A549 (cell line): ENCODE results near the gene SFXN3. TPM values are rescaled to one million over a fixed set of nuclear protein-coding genes. Genes with fewer than 3 reads are reported as not detected.

Source experiments
- ATAC-seq, 2 experiments: fragments of 200-7000 bp in 1 of 2; fragments of >200 bp in 1 of 2; cut with Nextera tagmentation in 1 of 2; cut with Tn5 transposase in 1 of 2; 3 replicates each; pipeline versions ENCODE4 v1.8.0 to v1.9.1; 2018 to 2020; ENCODE audit warnings: mild to moderate bottlenecking in 1 of 2, moderate library complexity in 1 of 2
- CTCF ChIA-PET: fragments of 300-600 bp; sonication (Branson Sonifier 250); formaldehyde crosslinking; extraction: SDS; loops from one replicate; lab custom pipeline; 2021; ENCODE audit warnings: antibody characterized with exemption, inconsistent platforms; lab: Yijun Ruan, JAX
- POLR2A ChIA-PET: fragments of 350-600 bp; formaldehyde crosslinking; extraction: SDS; loops from one replicate; lab custom pipeline; 2021; ENCODE audit warnings: antibody characterized with exemption, inconsistent platforms; lab: Yijun Ruan, JAX
- DNase-seq, 2 experiments: peaks; one replicate each; pipeline versions ENCODE4 v3.0.0 to v3.0.0-alpha.2; 2011 to 2016; ENCODE audit warnings: low read depth in 1 of 2, low spot score in 1 of 2
- FAIRE-seq: peaks from 2 replicates; lab custom pipeline; 2011; peaks lifted over from hg19 to GRCh38; lab: Jason Lieb, UNC
- H3K27ac ChIP-seq, 2 experiments: fragments of >200 bp; sonication (Bioruptor Twin); formaldehyde crosslinking; 3 replicates each; pipeline ENCODE4 v1.5.1; 2016 to 2017
- H3K4me1 ChIP-seq: fragments of >200 bp; sonication (Bioruptor Twin); formaldehyde crosslinking; 3 replicates; pipeline ENCODE4 v1.6.1; 2016
- H3K4me2 ChIP-seq: fragments of >200 bp; sonication (Bioruptor Twin); formaldehyde crosslinking; 3 replicates; pipeline ENCODE4 v1.6.1; 2016
- H3K4me3 ChIP-seq: fragments of >200 bp; sonication (Bioruptor Twin); formaldehyde crosslinking; 3 replicates; pipeline ENCODE4 v1.5.1; 2016
- H3K9me3 ChIP-seq: fragments of >200 bp; sonication (Bioruptor Twin); formaldehyde crosslinking; 3 replicates; pipeline ENCODE4 v1.6.1; 2016
- BHLHE40 ChIP-seq: IDR thresholded peaks from 2 replicates; pipeline ENCODE4 v1.6.1; 2012; ENCODE audit warnings: low read depth, low read length, inconsistent platforms
- CEBPB ChIP-seq, 2 experiments: fragments of >200 bp in 1 of 2; sonication (Bioruptor Twin) in 1 of 2; formaldehyde crosslinking in 1 of 2; IDR thresholded peaks; 2 replicates each; pipeline ENCODE4 v1.6.1; 2012 to 2016
- CTCF ChIP-seq: fragments of >200 bp; sonication (Bioruptor Twin); formaldehyde crosslinking; IDR thresholded peaks from 3 replicates; pipeline ENCODE4 v1.5.1; 2016
- EHF ChIP-seq: fragments of 250-450 bp; sonication (Bioruptor Pico); IDR thresholded peaks from 2 replicates; pipeline ENCODE4 v1.5.0; 2020; ENCODE audit warnings: mild to moderate bottlenecking
- GATA3 ChIP-seq: IDR thresholded peaks from 2 replicates; pipeline ENCODE4 v1.6.1; 2012; ENCODE audit warnings: borderline replicate concordance
- HDAC2 ChIP-seq: fragments of 200-600 bp; sonication (generic); IDR thresholded peaks from 2 replicates; pipeline ENCODE4 v1.6.1; 2016
- HES2 ChIP-seq: fragments of >200 bp; sonication (Bioruptor Twin); formaldehyde crosslinking; IDR thresholded peaks from 2 replicates; pipeline ENCODE4 v1.6.1; 2016
- HOXA7 ChIP-seq: fragments of 250-450 bp; sonication (Bioruptor Pico); IDR thresholded peaks from 2 replicates; pipeline ENCODE4 v1.5.0; 2020; ENCODE audit warnings: mild to moderate bottlenecking, moderate library complexity
- HOXB5 ChIP-seq: fragments of 250-450 bp; sonication (Bioruptor Pico); IDR thresholded peaks from 2 replicates; pipeline ENCODE4 v1.5.0; 2020; ENCODE audit warnings: mild to moderate bottlenecking, moderate library complexity
- JUNB ChIP-seq: fragments of >200 bp; sonication (Bioruptor Twin); formaldehyde crosslinking; IDR thresholded peaks from 2 replicates; pipeline ENCODE4 v1.6.1; 2016
- KDM5A ChIP-seq: fragments of 200-600 bp; sonication (generic); IDR thresholded peaks from 2 replicates; pipeline ENCODE4 v1.6.1; 2016; ENCODE audit warnings: antibody characterized with exemption, mild to moderate bottlenecking
- MYC ChIP-seq: IDR thresholded peaks from 2 replicates; pipeline ENCODE4 v1.6.1; 2012; ENCODE audit warnings: mild to moderate bottlenecking, inconsistent platforms, low read length, improper control_type of control experiment, borderline replicate concordance
- NR3C1 ChIP-seq: fragments of >200 bp; sonication (Bioruptor Twin); formaldehyde crosslinking; IDR thresholded peaks from 3 replicates; pipeline ENCODE4 v1.6.1; 2017
- PHF8 ChIP-seq: fragments of 200-600 bp; sonication (generic); IDR thresholded peaks from 2 replicates; pipeline ENCODE4 v1.6.1; 2016; ENCODE audit warnings: low read depth, mild to moderate bottlenecking, antibody characterized with exemption, moderate library complexity, borderline replicate concordance
- POLR2A ChIP-seq: IDR thresholded peaks from 2 replicates; pipeline ENCODE4 v1.6.1; 2012; ENCODE audit warnings: mild to moderate bottlenecking, low read length
- RAD21 ChIP-seq, 2 experiments: fragments of >200 bp in 1 of 2; sonication (Bioruptor Twin) in 1 of 2; formaldehyde crosslinking in 1 of 2; IDR thresholded peaks in 1 of 2; conservative IDR thresholded peaks in 1 of 2; 2 replicates in 1 of 2; 3 replicates in 1 of 2; pipeline ENCODE4 v1.6.1; 2012 to 2018; ENCODE audit warnings: inconsistent platforms in 1 of 2
- RARB ChIP-seq: fragments of 250-450 bp; sonication (Bioruptor Pico); IDR thresholded peaks from 2 replicates; pipeline ENCODE4 v1.8.0; 2021; ENCODE audit warnings: mild to moderate bottlenecking, moderate library complexity
- RCOR1 ChIP-seq: fragments of 150-350 bp; IDR thresholded peaks from 2 replicates; pipeline ENCODE4 v1.6.1; 2014; ENCODE audit warnings: antibody characterized with exemption, low read length, low read depth
- RFX5 ChIP-seq: fragments of 450-650 bp; IDR thresholded peaks from 2 replicates; pipeline ENCODE4 v1.7.1; 2014; ENCODE audit warnings: antibody characterized with exemption, mild to moderate bottlenecking, moderate library complexity
- SMC3 ChIP-seq: fragments of >200 bp; sonication (Bioruptor Twin); formaldehyde crosslinking; IDR thresholded peaks from 3 replicates; pipeline ENCODE4 v1.6.1; 2018; ENCODE audit warnings: inconsistent platforms
- SREBF2 ChIP-seq: fragments of 450-650 bp; IDR thresholded peaks from 2 replicates; pipeline ENCODE4 v1.6.1; 2014; ENCODE audit warnings: mild to moderate bottlenecking, moderate library complexity
- ZC3H11A ChIP-seq: fragments of 450-650 bp; IDR thresholded peaks from 2 replicates; pipeline ENCODE4 v1.6.1; 2014; ENCODE audit warnings: antibody characterized with exemption, mild to moderate bottlenecking
- WGBS: methylation state at CpG from one replicate; pipeline ENCODE4 v1.1.6; 2017; ENCODE audit errors: missing lambda C conversion rate; 5-methylcytosine and 5-hydroxymethylcytosine counted together
- polyA plus RNA-seq, 4 experiments: library from polyadenylated mRNA; depleted of rRNA in 3 of 4; stranded (reverse); fragments of >200 nt; fragmentation: RNase III in 1 of 4; extraction: RNeasy Plus Mini Kit Qiagen cat#74134 plus additional on column Dnase treatment in 1 of 4; gene quantifications; 2 replicates in 3 of 4; 3 replicates in 1 of 4; pipeline ENCODE4 v1.2.3, GENCODE V29; 2011 to 2017
- TF ChIP-seq, protein P1 (sequence below): IDR thresholded peaks from 2 replicates; pipeline ENCODE4 v1.6.1; 2012
- TF ChIP-seq, protein P2 (sequence below): IDR thresholded peaks from 2 replicates; pipeline ENCODE4 v1.6.1; 2012

SFXN3 gene
- polyA plus RNA-seq, 2 of the 4 experiments (the other 2 are of a cell fraction) = 26.3 to 33.7 TPM

DNA sequence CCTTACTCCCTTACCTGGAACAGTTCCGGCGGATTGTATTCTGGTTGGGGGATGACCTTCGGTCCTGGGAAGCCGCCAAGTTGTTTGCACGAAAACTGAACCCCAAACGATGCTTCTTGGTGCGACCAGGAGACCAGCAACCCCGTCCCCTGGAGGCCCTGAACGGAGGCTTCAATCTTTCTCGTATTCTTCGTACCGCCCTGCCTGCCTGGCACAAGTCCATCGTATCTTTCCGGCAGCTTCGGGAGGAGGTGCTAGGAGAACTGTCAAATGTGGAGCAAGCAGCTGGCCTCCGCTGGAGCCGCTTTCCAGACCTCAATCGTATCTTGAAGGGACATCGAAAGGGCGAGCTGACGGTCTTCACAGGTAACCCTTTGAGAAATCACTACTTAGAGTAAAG lies 41.9 kb upstream of the SFXN3 start:
- whole genome bisulfite sequencing = 94% methylated on average over 21 of the region's 21 CpGs
- ATAC-seq (no peak), FAIRE-seq (no peak), DNase-seq (no peak)
- no peaks in the 10 kb centered on the region for H3K9me3 ChIP-seq
- peak overlapping the region; percentile 96 for H3K4me2 ChIP-seq
- TF ChIP-seq RCOR1 = no peak
- TF ChIP-seq EHF (CRISPR knock-in tag) = no peak
- TF ChIP-seq, protein P1, sequence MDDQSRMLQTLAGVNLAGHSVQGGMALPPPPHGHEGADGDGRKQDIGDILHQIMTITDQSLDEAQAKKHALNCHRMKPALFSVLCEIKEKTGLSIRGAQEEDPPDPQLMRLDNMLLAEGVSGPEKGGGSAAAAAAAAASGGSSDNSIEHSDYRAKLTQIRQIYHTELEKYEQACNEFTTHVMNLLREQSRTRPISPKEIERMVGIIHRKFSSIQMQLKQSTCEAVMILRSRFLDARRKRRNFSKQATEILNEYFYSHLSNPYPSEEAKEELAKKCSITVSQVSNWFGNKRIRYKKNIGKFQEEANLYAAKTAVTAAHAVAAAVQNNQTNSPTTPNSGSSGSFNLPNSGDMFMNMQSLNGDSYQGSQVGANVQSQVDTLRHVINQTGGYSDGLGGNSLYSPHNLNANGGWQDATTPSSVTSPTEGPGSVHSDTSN = no peak
- no peak for TF ChIP-seq RAD21 (conservative IDR thresholded peaks at IDR 0.05 in 1 of 2, IDR thresholded peaks at IDR 0.05 in 1 of 2)
- TF ChIP-seq NR3C1 = no peak
- no peak for TF ChIP-seq RARB (CRISPR knock-in tag)
- TF ChIP-seq GATA3 = no peak
- no peak for TF ChIP-seq POLR2A
- no peak for TF ChIP-seq HOXA7
- TF ChIP-seq HOXB5 (CRISPR knock-in tag) = no peak
- no peak for TF ChIP-seq PHF8
- CTCF ChIA-PET = interaction anchor here (1.0 to 25.8 kb wide), 8 partner anchors 9 to 153 kb away, joined by 3 to 608 read pairs (median 44); partner anchors contain the start of genes LZTS2, PDZD7 and SFXN3
- H3K4me3 ChIP-seq = no peak overlapping the region
- POLR2A ChIA-PET = no interaction called here
- H3K4me1 ChIP-seq = peaks cover 31% of the 10 kb centered on the region
- no peak overlapping the region for H3K27ac ChIP-seq

DNA sequence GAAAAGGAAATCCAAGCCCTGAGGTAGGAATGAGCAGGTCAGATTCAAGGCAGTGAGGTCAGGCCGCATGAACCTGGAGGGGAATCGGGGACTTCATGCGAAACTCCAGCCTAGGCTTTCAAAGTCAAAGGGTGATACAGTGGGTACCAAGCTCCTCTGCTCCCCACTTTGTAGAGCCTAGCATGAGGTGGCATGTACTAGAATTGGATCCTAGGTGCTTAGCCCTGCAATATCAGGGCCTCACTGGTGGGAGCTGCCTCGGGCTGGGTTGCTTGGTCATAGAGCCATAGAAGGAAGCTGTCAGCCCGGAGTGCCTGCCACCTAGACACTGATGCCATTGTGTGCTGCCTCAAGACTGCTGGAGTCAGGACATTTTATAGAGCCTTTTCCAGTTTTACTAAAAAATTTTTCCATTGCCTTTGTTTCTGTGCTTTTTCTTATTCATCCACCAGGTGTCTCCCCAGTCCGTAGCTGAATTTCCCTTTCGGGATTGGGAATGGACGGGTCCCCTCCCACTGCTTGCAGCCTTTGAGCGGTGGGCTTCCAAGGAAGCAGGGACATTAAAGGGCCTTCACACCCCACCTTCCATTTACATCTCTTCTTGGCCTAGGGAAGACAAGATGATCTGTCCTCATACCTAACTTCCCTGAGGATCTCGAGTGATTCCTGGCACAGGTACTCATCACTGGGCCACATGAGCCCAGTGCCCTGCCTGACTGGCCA lies 36.9 kb upstream of the SFXN3 start:
- FAIRE-seq (no peak), ATAC-seq (no peak), DNase-seq (peak; percentile 54 to 55)
- no peaks in the 10 kb centered on the region for H3K9me3 ChIP-seq
- H3K4me1 ChIP-seq = peaks cover 17% of the 10 kb centered on the region
- H3K4me3 ChIP-seq = no peak overlapping the region
- TF ChIP-seq RFX5 (no peak), KDM5A (no peak), EHF (CRISPR knock-in tag) (no peak), JUNB (no peak), SMC3 (peak; percentile 65), SREBF2 (no peak), ZC3H11A (no peak), CTCF (peak; percentile 75), BHLHE40 (no peak), GATA3 (no peak), RAD21 (conservative IDR thresholded peaks at IDR 0.05 in 1 of 2, IDR thresholded peaks at IDR 0.05 in 1 of 2) (peak; percentile 68 to 69)
- POLR2A ChIA-PET = interaction anchor here (0.6 to 1.3 kb wide), 3 partner anchors 13 to 22 kb away, joined by 3 to 6 read pairs (median 3); no protein-coding TSS in a partner anchor
- H3K4me2 ChIP-seq = no peak overlapping the region
- H3K27ac ChIP-seq = no peak overlapping the region
- WGBS = 46% methylated on average over 10 of the region's 10 CpGs
- CTCF ChIA-PET = interaction anchor here (0.6 to 25.8 kb wide), 17 partner anchors 9 to 730 kb away, joined by 3 to 608 read pairs (median 4); partner anchors contain the start of genes PDZD7 and SFXN3

DNA sequence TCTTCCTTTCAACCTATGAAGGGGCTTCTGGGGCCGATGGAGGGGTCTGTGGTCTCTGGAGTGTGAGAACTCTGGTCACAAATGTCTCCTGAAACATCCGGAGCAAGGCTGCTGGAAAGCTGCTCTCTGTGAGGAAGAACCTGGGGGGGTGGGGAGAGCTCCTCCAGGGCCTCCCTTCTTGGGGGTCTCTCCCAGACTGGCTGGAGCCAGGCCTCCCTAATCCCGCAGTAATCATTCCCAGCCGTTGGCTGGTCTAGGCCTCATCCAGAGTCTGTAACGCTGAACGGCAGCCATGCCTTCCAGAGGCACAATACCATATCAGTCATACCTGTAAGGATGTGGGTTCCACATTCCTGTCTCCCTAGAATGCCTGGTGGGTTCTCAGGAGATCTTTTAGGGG lies 35.9 kb upstream of the SFXN3 start:
- no peak for ATAC-seq
- FAIRE-seq = no peak
- Histone ChIP-seq H3K4me2 (no peak overlapping the region), H3K4me1 (peaks cover 13% of the 10 kb centered on the region), H3K27ac (no peak overlapping the region), H3K4me3 (no peak overlapping the region), H3K9me3 (no peaks in the 10 kb centered on the region)
- POLR2A ChIA-PET = no interaction called here
- no peak for DNase-seq
- 96% methylated on average over 6 of the region's 6 CpGs for WGBS
- CTCF ChIA-PET = interaction anchor here (0.6 to 25.8 kb wide), 5 partner anchors 10 to 45 kb away, joined by 3 to 608 read pairs (median 145); partner anchors contain the start of genes PDZD7 and SFXN3
- no peak for TF ChIP-seq HDAC2
- no peak for TF ChIP-seq BHLHE40
- TF ChIP-seq MYC = no peak
- TF ChIP-seq HES2 = no peak
- TF ChIP-seq, protein P2, sequence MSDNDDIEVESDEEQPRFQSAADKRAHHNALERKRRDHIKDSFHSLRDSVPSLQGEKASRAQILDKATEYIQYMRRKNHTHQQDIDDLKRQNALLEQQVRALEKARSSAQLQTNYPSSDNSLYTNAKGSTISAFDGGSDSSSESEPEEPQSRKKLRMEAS = no peak
- TF ChIP-seq CEBPB (IDR thresholded peaks at IDR 0.05) = no peak
